ENCODE data around the gene KLF15. TPM values are rescaled to one million over a fixed set of nuclear protein-coding genes. Genes with fewer than 3 reads are reported as not detected.

The KLF15 gene
- total and polyA plus RNA-seq, 2 of the 4 experiments (the other 2 are of a cell fraction) = 0.18 to 0.24 TPM

- POLR2A ChIA-PET (ENCODE audit: unreplicated experiment) = no interaction called here
- H3K14ac ChIP-seq (replicated peaks; ENCODE audit: low read depth, low read length) = no peak overlapping the region
- peaks cover 8% of the 10 kb centered on the region for H3K9me3 ChIP-seq (ENCODE audit: control insufficient read depth, insufficient read depth, low read length)
- H3K9me1 ChIP-seq (ENCODE audit: insufficient read depth, low read length) = no peaks in the 10 kb centered on the region
- no peak overlapping the region for H3K4me3 ChIP-seq (ENCODE audit: insufficient read depth, low read depth, low read length)
- no peak overlapping the region for H3K23ac ChIP-seq (ENCODE audit: low read depth, low read length)
- no peaks in the 10 kb centered on the region for H3K79me1 ChIP-seq (ENCODE audit: low read depth in 1 of 2, low read length in 2 of 2)
- BruUV-seq (replicated peaks) = no TSS peak
- no peak overlapping the region for H2BK20ac ChIP-seq (ENCODE audit: low read depth, low read length)
- H3K27me3 ChIP-seq (ENCODE audit: control insufficient read depth, insufficient read depth, low read length) = peaks cover 38% of the 10 kb centered on the region
- no peak overlapping the region for H4K91ac ChIP-seq (ENCODE audit: insufficient read depth, low read depth, low read length)
- no peak overlapping the region for H2BK15ac ChIP-seq (ENCODE audit: low read depth, low read length)
- ATAC-seq (ENCODE audit: low read depth) = no peak
- no peak overlapping the region for H3K27ac ChIP-seq (ENCODE audit: insufficient read depth, low read length)
- H4K20me1 ChIP-seq (ENCODE audit: insufficient read depth, low read length) = no peaks in the 10 kb centered on the region; the same call in 1 of the 2 replicates
- no peak overlapping the region for H3K4me2 ChIP-seq (ENCODE audit: low read depth, low read length)
- H3K18ac ChIP-seq (ENCODE audit: low read depth, low read length) = no peak overlapping the region
- in situ Hi-C loops (cut with MboI; ENCODE audit: low sequenced_read_pairs) = loop anchor here (10.0 to 25.0 kb wide), 3 partner anchors 122 to 415 kb away; partner anchors contain the start of gene ROPN1B
- no peak for DNase-seq
- dilution Hi-C loops (cut with HindIII; ENCODE audit: low sequenced_read_pairs, unreplicated experiment) = no loop called here
- no peak overlapping the region for H3K4ac ChIP-seq (ENCODE audit: low read depth, low read length)
- no peak overlapping the region for H2AK9ac ChIP-seq (replicated peaks; ENCODE audit: low read depth, low read length, poor library complexity)
- H3K56ac ChIP-seq (ENCODE audit: extremely low read depth, insufficient read depth, low read length) = no peak overlapping the region
- H3K9ac ChIP-seq (ENCODE audit: low read depth, low read length) = no peak overlapping the region
- TF ChIP-seq MAFK (IDR thresholded peaks at IDR 0.05; ENCODE audit: low read depth, low read length) = no peak
- no peak for TF ChIP-seq RCOR1 (IDR thresholded peaks at IDR 0.05; ENCODE audit: insufficient replicate concordance, low read length)
- no peak for TF ChIP-seq CHD1 (IDR thresholded peaks at IDR 0.05; ENCODE audit: low read depth, low read length)
- TF ChIP-seq MXI1 (IDR thresholded peaks at IDR 0.05; ENCODE audit: borderline replicate concordance, low read depth, low read length) = no peak
- no peak for TF ChIP-seq NFE2L2 (IDR thresholded peaks at IDR 0.05; ENCODE audit: low read depth, low read length)
- TF ChIP-seq SMC3 (IDR thresholded peaks at IDR 0.05; ENCODE audit: low read depth, low read length) = no peak
- TF ChIP-seq CEBPB (IDR thresholded peaks at IDR 0.05; ENCODE audit: low read depth, low read length) = no peak
- H4K8ac ChIP-seq (ENCODE audit: low read depth in 2 of 2, low read length in 2 of 2) = no peak overlapping the region
- H3K4me1 ChIP-seq (ENCODE audit: control insufficient read depth, insufficient read depth, low read length) = no peaks in the 10 kb centered on the region
- CTCF ChIA-PET = no interaction called here
- peak overlapping the region; percentile 51 for H2AFZ ChIP-seq (replicated peaks; ENCODE audit: low read length, poor library complexity)
- H2BK120ac ChIP-seq (ENCODE audit: low read depth, low read length) = no peak overlapping the region
- intact Hi-C loops (cut with micrococcal nuclease) = no loop called here
- H3K36me3 ChIP-seq (ENCODE audit: control insufficient read depth, insufficient read depth, low read length) = no peaks in the 10 kb centered on the region
- no peak overlapping the region for H2BK5ac ChIP-seq (ENCODE audit: low read depth, low read length, poor library complexity, severe bottlenecking)
- H4K5ac ChIP-seq (ENCODE audit: low read depth, low read length) = no peak overlapping the region
- H2AK5ac ChIP-seq (ENCODE audit: low read depth, low read length) = no peak overlapping the region
- WGBS, 2 experiments (ENCODE audit: extremely low coverage in 2 of 2, insufficient read length in 1 of 2) = 83% methylated on average over 1 of the region's 3 CpGs; no CpG with 5 or more reads in 1 of the 2 experiments
Measured at GRCh38 chr3:126377211-126377610, 20.0 kb upstream of the KLF15 start.
